ENCODE results near the gene PLEKHA7. TPM values are rescaled to one million over a fixed set of nuclear protein-coding genes. Genes with fewer than 3 reads are reported as not detected.

Gene PLEKHA7
- total and polyA plus RNA-seq, 2 of the 13 experiments (the other 11 are each of a cell fraction or from before 2014, with no cell fraction given) = 17.5 to 18.7 TPM

GRCh38 chr11:16987205-16987568 lies 27.0 kb downstream of the PLEKHA7 start (continued):
- TF ChIP-seq ZNF75D (CRISPR knock-in tag; IDR thresholded peaks at IDR 0.05; ENCODE audit: borderline replicate concordance) (no peak), ZNF557 (CRISPR knock-in tag; IDR thresholded peaks at IDR 0.05) (no peak), RARA (CRISPR knock-in tag; IDR thresholded peaks at IDR 0.05) (peak; percentile 68), ZIK1 (CRISPR knock-in tag; IDR thresholded peaks at IDR 0.05; ENCODE audit: borderline replicate concordance, low read depth) (no peak), NR2F6 (IDR thresholded peaks at IDR 0.05) (peak; percentile 45; the same call in 1 of the 2 replicates), NR2F6 (CRISPR knock-in tag; IDR thresholded peaks at IDR 0.05) (no peak), RFX3 (CRISPR knock-in tag; IDR thresholded peaks at IDR 0.05) (no peak), ZNF296 (CRISPR knock-in tag; conservative IDR thresholded peaks at IDR 0.05) (no peak), ZNF619 (CRISPR knock-in tag; IDR thresholded peaks at IDR 0.05) (no peak), ZNF816 (CRISPR knock-in tag; IDR thresholded peaks at IDR 0.05; ENCODE audit: borderline replicate concordance) (no peak), REST (IDR thresholded peaks at IDR 0.05; ENCODE audit: borderline replicate concordance in 1 of 2, low read depth in 1 of 2, low read length in 2 of 2) (no peak), XRCC5 (optimal IDR thresholded peaks at IDR 0.05; ENCODE audit: low read length) (no peak), CBX1 (IDR thresholded peaks at IDR 0.05; ENCODE audit: low read depth) (no peak), SKI (IDR thresholded peaks at IDR 0.05; ENCODE audit: partially characterized antibody) (peak; percentile 15), CSRNP1 (CRISPR knock-in tag; IDR thresholded peaks at IDR 0.05) (no peak), ZNF510 (CRISPR knock-in tag; IDR thresholded peaks at IDR 0.05; ENCODE audit: low read depth) (no peak), SP2 (CRISPR knock-in tag; IDR thresholded peaks at IDR 0.05) (no peak), ZNF256 (CRISPR knock-in tag; conservative IDR thresholded peaks at IDR 0.05) (no peak), ZNF556 (CRISPR knock-in tag; IDR thresholded peaks at IDR 0.05; ENCODE audit: borderline replicate concordance) (no peak), ZNF333 (CRISPR knock-in tag; IDR thresholded peaks at IDR 0.05; ENCODE audit: borderline replicate concordance) (no peak), USF2 (IDR thresholded peaks at IDR 0.05; ENCODE audit: low read depth, low read length) (no peak), USF2 (CRISPR knock-in tag; IDR thresholded peaks at IDR 0.05; ENCODE audit: borderline replicate concordance) (no peak)
